GM18861 (cell line): ENCODE data around the gene THNSL1.

ENCODE experiments used
- ATAC-seq: cut with Tn5 transposase; IDR thresholded peaks from one replicate; pipeline ENCODE4 v1.9.1; 2021; ENCODE audit not compliant: unreplicated experiment

Gene THNSL1

DNA sequence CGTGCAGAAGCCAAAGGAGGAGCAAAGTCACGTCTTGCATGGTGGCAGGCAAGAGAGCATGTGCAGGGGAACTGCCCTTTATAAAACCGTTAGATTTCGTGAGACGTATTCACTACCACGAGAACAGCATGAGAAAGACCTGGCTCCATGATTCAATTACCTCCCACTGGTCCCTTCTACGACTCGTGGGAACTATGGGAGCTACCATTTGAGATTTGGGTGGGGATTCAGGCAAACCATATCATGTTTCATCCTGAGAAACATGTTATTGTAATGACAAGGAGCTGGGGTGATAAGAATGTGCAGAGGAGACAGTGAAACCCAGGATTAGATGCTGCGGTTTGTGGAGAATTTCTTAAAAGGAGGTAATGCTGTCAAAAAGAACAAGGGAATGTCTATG is 34.0 kb downstream of the THNSL1 start:
- ATAC-seq, result no peak

DNA sequence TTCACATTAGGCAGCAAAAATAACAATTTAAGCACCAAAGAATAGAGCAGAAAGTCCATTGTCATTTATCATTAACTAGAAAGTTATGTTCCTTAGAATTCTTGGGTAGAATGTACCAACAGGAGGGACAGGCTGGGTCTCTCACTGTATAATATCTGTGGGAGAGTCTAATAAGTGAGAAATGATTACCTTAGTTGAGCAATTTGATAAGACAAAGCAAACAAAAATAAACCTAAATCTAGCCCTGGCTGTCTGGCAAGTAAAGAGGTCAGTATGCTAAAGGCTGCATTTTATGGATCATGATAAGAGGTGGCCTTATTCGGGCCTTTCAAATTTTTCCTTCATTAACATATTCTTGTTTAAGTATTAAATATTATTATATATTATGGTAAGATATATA is 35.6 kb downstream of the THNSL1 start:
- no peak for ATAC-seq

DNA sequence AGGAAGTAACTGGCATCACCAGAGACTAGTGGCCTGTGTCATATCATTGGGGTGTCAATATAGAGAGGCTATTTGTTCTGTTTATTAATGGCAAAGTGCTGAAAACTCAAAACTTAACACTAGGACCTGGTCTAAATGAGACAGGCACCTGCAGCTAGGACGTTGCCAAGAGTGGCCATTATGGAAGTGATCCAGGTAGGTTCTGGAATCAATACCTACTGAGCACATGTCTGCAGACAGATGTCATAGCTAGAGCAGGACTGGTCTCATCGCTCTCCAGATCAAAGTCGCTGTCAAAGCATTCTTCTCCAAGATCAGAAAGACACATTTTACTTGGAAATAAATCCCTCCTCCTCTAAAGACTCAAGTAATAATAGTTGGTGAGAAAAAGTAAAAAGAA is 40.3 kb downstream of the THNSL1 start:
- no peak for ATAC-seq

- ATAC-seq, result no peak
Observed at GRCh38 chr10:25057886-25058285, 41.5 kb downstream of the THNSL1 start.

DNA sequence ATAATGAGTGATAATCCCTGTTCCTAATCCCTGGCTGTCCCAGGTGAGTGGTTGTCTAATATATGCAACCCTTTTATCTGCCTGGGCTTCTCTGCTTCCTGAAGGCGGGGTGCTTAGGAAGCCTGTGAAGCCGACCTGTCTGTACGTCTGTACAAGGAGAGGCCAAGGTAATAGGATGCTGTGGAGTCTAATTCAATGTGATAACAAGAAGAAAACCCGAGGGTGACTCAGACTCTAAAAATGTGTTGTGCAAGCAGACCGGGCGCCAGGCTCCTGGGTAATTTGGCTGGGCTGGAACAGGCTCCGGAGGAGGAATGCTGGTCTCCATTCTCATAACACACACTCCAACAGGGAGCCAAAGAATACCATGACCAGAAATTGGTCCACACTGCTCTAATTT is 43.6 kb downstream of the THNSL1 start:
- ATAC-seq, result no peak

DNA sequence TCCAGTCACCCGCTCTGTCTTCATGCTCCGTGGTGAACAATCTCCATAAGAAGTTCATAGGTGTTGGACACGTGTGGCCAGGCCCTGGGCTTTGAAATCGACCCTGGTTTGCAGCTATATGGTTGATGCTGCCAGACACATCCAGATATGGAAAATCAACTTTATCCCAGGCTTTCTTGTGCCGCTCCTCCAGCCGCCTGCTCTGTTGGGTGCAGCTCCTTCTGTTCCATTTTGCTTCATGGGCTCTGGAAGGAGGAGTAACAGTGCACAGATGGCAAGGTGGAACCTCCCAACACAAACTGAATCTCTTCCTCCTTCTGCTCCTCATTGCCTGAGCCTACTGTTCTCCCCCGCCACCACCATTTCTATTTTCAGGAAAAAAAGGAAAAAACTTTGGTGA is 44.7 kb downstream of the THNSL1 start:
- no peak for ATAC-seq

DNA sequence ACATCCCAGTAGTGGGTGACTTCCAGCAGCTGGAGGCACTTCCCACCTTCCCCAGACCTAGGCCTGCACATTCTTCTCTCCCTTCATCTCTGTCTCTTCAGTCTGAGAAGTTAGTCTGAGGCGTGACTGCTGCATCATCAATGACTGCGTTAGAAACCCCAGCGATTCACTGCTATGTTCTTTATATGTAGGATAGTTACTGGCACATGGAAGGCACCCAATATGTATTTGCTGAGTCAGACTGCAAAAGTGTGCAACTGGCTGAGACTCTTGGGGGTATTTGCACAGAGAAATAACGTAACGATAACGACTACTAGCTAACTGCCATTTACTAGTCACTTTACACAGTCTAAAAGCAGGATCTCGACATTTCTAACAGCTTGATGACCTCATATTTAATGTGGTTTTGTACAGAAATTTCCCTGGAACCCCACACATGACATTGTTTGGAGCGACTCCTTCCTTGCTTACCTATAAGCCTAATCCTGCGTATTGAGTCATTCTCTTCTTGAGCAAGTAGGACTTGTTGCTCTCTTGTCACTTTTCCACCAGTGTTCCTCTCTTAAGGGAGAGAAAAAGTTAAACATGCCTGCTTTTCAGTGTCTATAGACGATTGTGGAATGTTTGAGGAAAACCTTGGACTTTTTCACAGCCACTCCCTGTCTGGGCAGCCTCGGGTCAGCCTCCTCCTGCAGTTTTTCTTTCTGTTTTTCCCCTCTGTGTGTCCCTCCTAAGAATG is 45.5 kb downstream of the THNSL1 start:
- ATAC-seq, result no peak

DNA sequence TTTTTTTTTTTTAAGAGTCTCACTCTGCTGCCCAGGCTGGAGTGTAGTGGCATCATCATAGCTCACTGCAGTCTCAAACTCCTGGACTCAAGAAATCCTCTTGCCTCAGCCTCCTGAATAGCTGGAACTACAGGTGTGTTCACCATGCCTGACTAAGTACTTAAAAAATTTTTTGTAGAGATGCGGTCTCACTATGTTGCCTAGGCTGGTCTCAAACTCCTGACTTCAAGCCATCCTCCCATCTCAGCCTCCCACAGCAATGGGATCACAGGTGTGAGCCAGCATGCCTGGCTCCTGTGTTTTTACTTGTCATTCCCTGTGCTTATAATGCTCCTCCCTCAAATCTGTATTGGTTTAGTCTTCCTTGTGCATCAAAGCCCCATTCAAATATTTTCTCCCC is 46.7 kb downstream of the THNSL1 start:
- ATAC-seq, result no peak

DNA sequence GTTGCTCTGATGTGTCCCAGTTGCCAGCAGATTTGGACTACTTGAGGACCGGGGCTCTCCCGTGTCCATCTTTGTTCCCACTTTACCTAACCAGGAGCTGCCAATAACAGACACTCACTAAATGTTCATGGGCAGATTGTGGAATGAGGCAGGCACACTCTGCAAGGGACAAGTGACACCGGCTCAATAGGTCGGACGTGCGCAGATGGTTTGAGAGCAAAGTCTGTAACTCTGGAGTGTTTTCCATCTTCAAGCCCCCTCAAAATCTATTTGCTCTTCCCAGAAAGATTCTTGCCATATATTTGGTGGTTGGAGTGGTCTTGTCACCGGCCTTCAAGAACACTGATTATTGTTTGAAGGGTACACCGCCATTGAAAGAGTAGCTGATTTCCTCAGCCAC is 47.2 kb downstream of the THNSL1 start:
- no peak for ATAC-seq

- no peak for ATAC-seq
Observed at GRCh38 chr10:25064401-25064800, 48.0 kb downstream of the THNSL1 start.

GRCh38 chr10:25065761-25066476 is 49.5 kb downstream of the THNSL1 start:
- no peak for ATAC-seq

- ATAC-seq, result no peak
Observed at GRCh38 chr10:25068152-25069058, 52.0 kb downstream of the THNSL1 start.

- no peak for ATAC-seq
Observed at GRCh38 chr10:25071227-25071626, 54.8 kb downstream of the THNSL1 start.

DNA sequence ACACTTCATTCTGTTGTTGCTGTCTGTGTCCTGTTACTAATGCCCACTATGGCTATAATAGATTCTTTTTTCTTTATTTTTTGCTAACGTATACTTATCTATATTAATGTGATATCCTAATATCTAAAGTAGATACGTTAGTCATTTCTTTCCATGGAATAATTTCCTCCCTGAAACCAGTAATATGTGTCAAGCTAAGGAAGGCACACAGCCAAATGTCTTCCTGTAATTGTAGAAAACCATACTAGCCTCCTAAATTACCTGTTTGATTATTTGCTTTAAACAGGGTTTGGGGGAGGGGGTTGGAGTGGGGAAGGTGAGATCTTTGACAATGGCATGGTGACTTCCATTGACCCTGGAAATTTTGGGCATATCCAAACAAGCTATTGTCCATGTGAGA is 56.4 kb downstream of the THNSL1 start:
- no peak for ATAC-seq

DNA sequence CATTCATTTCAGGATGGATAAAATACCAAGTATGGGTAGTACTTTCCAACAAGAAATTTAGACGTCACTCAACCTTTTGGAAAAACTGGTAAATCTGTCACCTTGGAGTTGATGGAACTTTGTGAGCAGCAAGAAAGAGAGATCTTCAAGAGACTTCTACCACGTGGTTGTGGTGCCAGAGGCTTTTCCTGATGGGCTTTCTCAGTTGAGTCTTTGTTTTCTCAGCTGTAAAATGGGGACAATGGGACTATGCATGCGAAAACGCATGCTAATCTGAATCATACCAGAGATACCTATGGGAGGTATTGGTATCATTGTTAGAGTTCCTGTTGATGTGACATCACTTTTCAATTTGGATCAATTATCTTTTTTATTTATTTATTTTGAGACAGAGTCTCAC is 59.4 kb downstream of the THNSL1 start:
- no peak for ATAC-seq
